ENCODE measurements around the gene FAM43B.
A peak's percentile ranks its signal among the peaks of the same experiment; 100 is the strongest.
"Not testable (repeated sequence)": the region's sequence is repeated elsewhere in the genome, so short reads cannot be mapped to it uniquely, and the experiment has no call there.

The FAM43B gene, protein sequence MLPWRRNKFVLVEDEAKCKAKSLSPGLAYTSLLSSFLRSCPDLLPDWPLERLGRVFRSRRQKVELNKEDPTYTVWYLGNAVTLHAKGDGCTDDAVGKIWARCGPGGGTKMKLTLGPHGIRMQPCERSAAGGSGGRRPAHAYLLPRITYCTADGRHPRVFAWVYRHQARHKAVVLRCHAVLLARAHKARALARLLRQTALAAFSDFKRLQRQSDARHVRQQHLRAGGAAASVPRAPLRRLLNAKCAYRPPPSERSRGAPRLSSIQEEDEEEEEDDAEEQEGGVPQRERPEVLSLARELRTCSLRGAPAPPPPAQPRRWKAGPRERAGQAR

DNA sequence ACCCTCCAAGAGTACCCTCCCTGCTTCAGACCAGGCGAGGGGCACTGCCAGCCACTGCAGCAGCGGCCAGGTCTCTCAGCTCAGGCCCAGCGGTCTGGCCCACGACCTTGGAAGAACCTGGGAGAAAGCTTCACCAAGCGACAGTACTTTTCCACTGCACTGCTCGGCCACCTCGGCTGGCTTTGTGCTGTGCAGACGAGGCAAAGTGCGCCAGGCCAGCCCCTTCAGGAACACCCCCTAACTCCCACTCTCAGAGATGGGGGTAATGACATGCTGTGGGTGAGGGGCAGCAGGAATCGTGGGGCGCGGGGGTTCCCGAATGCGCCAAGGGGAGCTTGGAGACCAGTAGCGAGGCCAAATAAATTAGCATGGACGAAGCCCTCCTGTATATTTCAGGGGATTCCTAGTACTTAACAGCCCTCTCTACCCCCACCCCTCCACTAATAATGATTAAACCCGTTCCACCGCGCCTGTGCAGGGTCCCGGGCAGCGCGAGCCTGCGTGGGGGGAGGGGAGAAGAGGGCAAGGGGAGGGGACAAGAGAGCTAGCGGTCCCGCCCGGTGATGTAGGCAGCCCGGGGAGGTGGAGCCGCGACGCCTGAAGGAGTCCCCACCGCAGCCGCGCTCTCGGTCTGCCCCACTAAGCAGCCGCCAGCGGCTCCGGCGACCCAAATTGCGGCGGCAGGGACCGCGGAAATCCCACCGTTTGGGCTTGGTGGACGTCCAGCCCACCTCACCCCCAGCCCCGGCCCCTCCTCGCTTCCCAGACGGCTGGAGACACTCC, at the start of gene FAM43B:
FAM43B (plus strand) TSS at position 629 of the 783 bp plus-strand sequence. CDS start 401 bp downstream, outside the sequence.
- peak; percentile 18 to 59 for DNase-seq

- DNase-seq, result no peak
These were observed 46.9 kb upstream of the FAM43B start for GRCh38 chr1:20505488-20505887.

- no peak for DNase-seq
These were observed 45.2 kb upstream of the FAM43B start for GRCh38 chr1:20507248-20507563.

DNA sequence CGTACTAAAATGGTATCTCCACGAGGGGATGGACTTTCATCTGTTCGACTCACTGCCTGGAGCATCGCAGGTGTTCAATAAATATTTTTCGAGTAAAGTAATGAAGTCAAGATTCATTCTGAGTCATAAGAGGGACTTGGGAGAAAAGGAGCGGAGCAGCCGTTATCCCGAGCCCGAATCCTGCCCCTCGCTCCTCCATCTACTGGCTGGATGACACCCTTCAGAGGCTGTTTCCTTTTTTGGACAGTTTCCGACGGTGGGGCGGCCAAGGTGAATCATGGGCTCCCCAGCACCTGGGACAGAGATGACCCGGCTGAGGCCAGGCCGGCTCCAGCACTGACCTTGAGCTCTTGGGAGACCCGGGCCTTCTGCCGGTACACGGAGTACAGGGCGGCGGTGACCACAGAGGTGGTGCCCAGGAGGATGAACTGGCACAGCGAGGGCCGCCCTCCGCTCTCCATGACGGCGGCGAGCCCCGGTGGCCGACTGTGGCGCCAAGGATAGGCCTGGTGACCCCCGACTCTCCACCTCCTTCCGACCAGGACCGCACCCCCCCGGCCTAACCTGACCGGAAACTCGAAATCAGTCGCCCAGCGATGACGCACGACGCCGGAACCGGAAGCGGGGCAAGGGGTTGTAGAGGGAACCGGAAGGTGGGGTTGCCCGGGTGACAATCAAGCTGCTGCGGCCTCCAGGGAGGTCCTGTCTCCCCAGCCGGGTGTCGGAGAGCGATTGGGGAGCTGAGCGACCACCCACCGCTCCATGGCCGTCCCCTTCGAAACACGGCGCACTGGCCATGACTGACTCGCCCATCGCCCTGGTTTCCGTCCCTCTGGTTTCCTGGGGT, 44.6 kb upstream of the FAM43B start, which contains the start of gene MUL1:
MUL1 (minus strand) TSS at position 588 of the 847 bp plus-strand sequence; CDS start at position 461, 127 bp downstream.
- peak; percentile 82 to 95 for DNase-seq

- no peak for DNase-seq
These were observed 44.0 kb upstream of the FAM43B start for GRCh38 chr1:20508411-20508771.

DNA sequence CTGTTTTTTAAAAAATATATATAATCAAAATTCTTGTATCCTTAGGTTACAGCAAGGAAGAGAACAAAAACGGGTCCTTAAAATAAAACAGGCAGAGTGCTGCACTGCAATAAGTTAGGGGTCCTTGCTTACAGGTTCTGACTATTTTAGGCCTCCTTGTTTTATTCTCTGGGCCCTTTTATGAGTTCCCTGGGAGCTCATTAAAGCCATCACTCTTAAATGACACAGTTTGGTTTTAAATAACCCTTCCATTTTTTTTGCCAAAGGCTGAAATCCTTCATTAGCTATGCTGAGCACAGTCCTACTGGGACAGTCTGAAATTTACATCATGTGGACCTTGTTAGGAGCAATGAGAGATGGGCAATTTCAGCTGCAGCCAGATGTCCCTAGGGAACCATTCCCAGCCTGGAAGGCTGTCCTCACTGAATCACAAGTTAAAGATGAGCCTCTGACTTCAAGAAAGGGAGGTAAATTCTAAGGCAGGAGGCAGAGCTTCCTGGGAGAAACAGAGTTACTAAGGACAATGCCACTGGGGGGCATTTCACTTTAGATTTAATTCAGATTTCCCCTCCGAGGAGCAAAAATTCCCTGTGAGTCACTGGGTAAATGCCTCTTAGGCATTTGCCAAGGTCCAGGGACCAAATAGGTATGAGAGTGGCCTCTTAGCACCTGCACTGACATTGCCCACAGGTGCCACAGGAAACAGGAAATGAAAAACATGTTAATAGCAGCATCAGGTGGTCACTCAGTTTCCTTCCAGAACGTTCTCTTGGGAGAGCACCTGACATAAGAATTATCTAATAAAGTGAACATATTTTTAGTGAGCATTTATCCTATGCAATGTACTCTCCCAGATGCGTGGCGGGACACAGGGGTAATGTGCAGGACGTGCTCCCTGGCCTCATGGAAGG, 40.6 kb upstream of the FAM43B start:
- no peak for DNase-seq

- not testable (repeated sequence) for DNase-seq
These were observed 32.6 kb upstream of the FAM43B start for GRCh38 chr1:20519609-20520262.

GRCh38 chr1:20521960-20522861, 30.2 kb upstream of the FAM43B start:
- peak; percentile 44 to 62 for DNase-seq

DNA sequence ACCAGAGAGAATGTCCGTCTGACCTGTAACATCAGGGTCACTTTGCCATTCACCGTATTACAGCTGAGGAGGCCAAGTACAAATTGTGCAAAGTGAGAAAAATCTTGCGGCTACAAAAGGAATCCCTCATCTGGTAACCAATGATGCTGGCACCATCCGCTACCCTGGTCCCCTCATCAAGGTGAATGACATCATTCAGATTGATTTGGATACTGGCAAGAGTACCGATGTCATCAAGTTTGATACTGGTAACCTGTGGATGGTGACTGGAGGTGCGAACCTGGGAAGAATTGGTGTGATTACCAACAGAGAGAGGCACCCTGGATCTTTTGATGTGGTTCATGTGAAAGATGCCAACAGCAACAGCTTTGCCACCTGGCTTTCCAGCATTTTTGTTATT, 26.1 kb upstream of the FAM43B start:
- no peak for DNase-seq

DNA sequence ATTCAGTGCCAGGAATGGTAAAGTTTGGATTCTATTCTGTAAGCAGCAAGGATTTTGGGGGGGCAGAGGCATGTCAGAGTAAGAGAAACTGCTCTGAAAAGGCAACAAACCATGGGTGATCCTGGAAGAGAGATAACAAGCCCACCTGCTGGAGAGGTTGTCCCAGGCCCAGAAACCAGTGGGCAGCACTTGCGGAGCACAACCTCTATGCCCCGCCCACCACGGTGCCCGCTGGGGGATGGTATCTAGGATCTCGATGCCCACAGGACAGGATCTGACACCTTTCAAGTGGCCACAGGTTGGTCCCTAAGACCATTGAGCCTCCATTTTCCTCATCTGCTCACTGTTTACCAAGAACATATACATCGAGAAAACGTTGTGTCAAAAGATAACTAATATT, 24.2 kb upstream of the FAM43B start:
- no peak for DNase-seq

DNA sequence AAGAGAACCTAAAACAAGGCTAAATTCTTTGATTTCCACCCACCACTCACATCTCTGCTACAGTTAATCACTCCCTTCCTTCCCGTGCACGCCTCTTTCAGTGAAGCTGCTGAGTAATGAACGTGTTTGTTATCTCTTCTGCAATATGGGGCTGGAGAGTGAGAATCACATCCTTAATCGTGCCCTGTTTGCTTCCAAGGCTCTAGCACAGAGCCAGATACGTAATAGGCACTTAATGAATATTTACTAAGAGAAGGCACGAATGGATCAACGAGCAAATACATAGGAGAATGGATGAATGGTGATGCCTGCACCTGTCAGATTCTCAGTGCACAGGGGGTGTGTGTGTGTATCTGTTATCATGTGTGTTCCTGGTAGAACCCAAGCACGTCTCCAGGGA, 22.1 kb upstream of the FAM43B start:
- no peak for DNase-seq

DNA sequence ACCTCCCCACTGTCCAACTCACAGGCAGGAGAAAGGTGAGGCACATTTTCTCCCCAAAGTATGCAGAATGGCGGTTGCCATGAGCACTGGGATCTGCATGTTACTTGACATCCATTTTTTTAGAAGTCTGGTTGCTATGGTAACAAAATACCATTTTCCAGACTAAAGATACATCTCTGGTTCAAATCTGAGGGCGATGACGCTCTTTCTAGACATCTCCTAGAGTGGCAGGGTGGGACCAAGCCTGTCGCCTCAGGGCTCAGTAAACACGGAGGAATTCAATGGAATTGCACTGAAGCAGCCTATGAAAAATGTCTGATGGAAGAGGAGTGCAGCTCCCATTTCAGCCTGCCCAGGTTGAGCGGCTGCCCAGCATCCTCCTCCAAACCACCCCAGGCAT, 21.5 kb upstream of the FAM43B start:
- peak in 1 of 2 donors; percentile 2 for DNase-seq

- DNase-seq, result no peak
These were observed 18.7 kb upstream of the FAM43B start for GRCh38 chr1:20533635-20534034.

DNA sequence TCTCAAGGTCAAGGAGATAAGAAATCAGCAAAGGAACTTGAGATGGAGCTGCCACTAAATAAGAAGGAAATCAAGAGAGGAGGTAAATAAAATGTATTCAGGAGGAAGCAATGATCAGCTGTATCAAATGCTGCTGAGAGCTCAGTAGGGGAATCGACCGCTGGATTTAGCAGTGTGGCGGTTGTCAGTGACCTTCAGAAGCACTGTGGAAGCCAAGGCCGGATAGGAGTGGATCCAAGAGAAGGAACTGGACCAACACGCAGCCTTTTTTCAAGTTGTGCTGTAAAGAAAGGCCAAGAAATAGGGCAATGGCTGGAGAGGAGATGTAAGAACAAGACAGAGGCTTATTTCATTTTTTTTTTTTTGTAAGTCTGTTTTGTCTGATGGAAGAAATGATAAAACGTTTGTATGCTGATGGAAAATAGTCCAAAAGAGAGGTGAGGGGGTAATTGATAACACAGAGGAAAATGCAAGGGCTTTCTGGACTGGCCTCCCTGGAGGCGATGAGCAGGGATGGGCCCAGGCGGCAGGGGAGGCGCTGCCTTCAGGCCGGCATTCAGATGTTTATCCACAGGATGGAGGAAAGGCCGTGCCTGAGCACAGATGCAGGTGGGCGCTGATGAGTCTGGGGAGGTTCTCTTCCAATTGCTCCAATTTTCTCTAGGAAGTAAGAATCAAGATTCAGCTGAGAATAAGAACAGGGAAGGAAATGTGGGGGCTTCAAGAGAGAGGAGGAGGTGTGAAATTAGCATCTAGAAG, 17.5 kb upstream of the FAM43B start:
- no peak for DNase-seq

GRCh38 chr1:20538227-20538626, 14.1 kb upstream of the FAM43B start:
- DNase-seq, result no peak

DNA sequence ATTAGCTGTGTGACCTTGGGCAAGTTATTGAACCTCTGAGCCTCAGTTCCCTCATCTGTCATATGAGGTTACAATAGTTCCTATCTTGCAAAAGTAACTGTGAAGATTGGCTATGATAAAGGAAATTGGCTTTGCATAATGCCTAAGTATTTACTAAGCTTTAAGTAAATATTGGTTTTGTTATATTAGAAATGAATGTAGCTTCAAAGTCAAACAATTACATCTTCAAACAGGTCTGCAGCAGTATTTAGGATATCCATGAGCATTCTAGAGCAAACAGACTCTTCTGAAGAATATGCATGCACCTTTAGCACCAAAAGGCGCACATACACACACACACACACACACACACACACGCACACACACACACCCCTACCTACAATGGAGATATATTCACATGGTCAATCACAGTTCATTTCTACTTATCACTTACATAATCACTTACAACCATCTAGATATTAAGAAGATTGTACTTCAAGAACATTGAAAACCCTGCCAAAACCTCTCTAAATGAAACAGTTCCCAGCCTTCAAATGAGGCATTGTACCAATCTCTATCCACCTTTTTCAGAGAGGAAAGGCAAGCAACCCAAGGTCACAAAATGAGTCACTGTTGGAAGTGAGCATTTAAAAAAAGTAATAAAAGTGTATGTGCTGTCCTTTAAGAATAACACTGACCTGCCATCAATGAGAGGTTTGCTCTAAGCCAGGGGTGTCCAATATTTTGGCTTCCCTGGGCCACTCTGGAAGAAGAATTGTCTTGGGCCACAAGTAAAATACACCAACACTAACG, 13.4 kb upstream of the FAM43B start:
- no peak for DNase-seq

DNA sequence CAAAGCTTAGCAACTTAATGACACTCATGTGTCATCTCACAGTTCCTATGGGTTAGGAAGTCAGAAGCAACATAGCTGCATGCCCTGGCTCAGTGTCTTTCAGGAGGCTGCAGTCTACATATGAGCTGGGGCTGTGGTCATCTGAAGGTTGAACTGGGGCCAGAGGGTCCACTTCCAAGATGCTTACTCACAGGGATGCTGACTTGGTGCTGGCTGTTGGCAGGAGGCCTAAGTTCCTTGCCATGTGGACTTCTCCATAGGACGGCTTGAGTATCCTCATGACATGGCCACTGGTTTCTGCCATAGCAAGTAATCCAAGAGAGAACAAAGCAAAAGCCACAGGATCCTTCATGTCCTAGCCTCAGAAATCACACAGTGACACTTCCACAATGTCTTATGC, 12.1 kb upstream of the FAM43B start:
- no peak for DNase-seq

- DNase-seq, result no peak
These were observed 5.7 kb upstream of the FAM43B start for GRCh38 chr1:20546637-20547036.

- DNase-seq, result no peak
These were observed 1.2 kb upstream of the FAM43B start for GRCh38 chr1:20551161-20551560.

Measured in hippocampal formation (tissue), 2 donors.